GM23248 (cell line): ENCODE data around the gene TFEC. TPM values are rescaled to one million over a fixed set of nuclear protein-coding genes. Genes with fewer than 3 reads are reported as not detected.
A peak's percentile ranks its signal among the peaks of the same experiment; 100 is the strongest.

Experiments used
- DNase-seq: peaks from one replicate; pipeline ENCODE4 v3.0.0-alpha.2; 2015
- H2AFZ ChIP-seq: fragments of 200-600 bp; sonication (generic); 2 replicates; pipeline ENCODE4 v1.6.1; 2016; ENCODE audit warnings: antibody characterized with exemption
- H3F3A ChIP-seq: fragments of 200-600 bp; sonication (generic); 2 replicates; pipeline ENCODE4 v1.6.1; 2016; ENCODE audit warnings: mild to moderate bottlenecking, antibody characterized with exemption, mixed run types; ENCODE audit not compliant: insufficient read depth
- H3K27ac ChIP-seq: fragments of 200-600 bp; sonication (generic); 2 replicates; pipeline ENCODE4 v1.5.1; 2016; ENCODE audit warnings: mild to moderate bottlenecking
- H3K27me3 ChIP-seq: fragments of 200-600 bp; sonication (generic); replicated peaks from 2 replicates; pipeline ENCODE4 v1.6.1; 2016; ENCODE audit warnings: mild to moderate bottlenecking; ENCODE audit not compliant: insufficient read depth
- H3K36me3 ChIP-seq: fragments of 200-600 bp; sonication (generic); 2 replicates; pipeline ENCODE4 v1.6.1; 2016; ENCODE audit warnings: low read depth, mild to moderate bottlenecking
- H3K4me1 ChIP-seq: fragments of 200-600 bp; sonication (generic); 2 replicates; pipeline ENCODE4 v1.6.1; 2016; ENCODE audit warnings: mild to moderate bottlenecking; ENCODE audit not compliant: insufficient read depth
- H3K4me2 ChIP-seq: fragments of 200-600 bp; sonication (generic); one replicate; pipeline ENCODE4 v1.6.1; 2016; ENCODE audit warnings: mild to moderate bottlenecking; ENCODE audit not compliant: unreplicated experiment
- H3K4me3 ChIP-seq: fragments of 200-600 bp; sonication (generic); 2 replicates; pipeline ENCODE4 v1.5.1; 2016; ENCODE audit warnings: mild to moderate bottlenecking
- H3K79me2 ChIP-seq: fragments of 200-600 bp; sonication (generic); 2 replicates; pipeline ENCODE4 v1.6.1; 2016; ENCODE audit warnings: mild to moderate bottlenecking; ENCODE audit not compliant: insufficient read depth
- H3K9ac ChIP-seq: fragments of 200-600 bp; sonication (generic); 2 replicates; pipeline ENCODE4 v1.6.1; 2016; ENCODE audit warnings: mild to moderate bottlenecking
- H3K9me2 ChIP-seq: fragments of 200-600 bp; sonication (generic); 2 replicates; pipeline ENCODE4 v1.6.1; 2016; ENCODE audit warnings: mixed run types, mild to moderate bottlenecking, moderate library complexity; ENCODE audit not compliant: insufficient read depth
- H3K9me3 ChIP-seq: fragments of 200-600 bp; sonication (generic); one replicate; pipeline ENCODE4 v1.6.1; 2017; ENCODE audit warnings: low read depth
- H4K20me1 ChIP-seq: fragments of 200-600 bp; sonication (generic); 2 replicates; pipeline ENCODE4 v1.6.0; 2016; ENCODE audit not compliant: insufficient read depth
- EZH2 ChIP-seq: fragments of 200-600 bp; sonication (generic); IDR thresholded peaks from 2 replicates; pipeline ENCODE4 v1.6.1; 2018; ENCODE audit warnings: antibody characterized with exemption, mild to moderate bottlenecking; ENCODE audit not compliant: insufficient read depth, poor library complexity, severe bottlenecking
- EZH2phosphoT487 ChIP-seq: fragments of 200-600 bp; sonication (generic); IDR thresholded peaks from 2 replicates; pipeline ENCODE4 v1.6.1; 2018; ENCODE audit warnings: antibody characterized with exemption, moderate library complexity, mild to moderate bottlenecking, low read depth; ENCODE audit not compliant: insufficient read depth
- WGBS, 2 experiments: methylation state at CpG; one replicate each; pipeline ENCODE4 v1.1.6; 2015 to 2017; ENCODE audit warnings: low lambda C conversion rate in 2 of 2, low coverage in 1 of 2; ENCODE audit errors: missing lambda C conversion rate in 2 of 2; 5-methylcytosine and 5-hydroxymethylcytosine counted together
- in situ Hi-C: fragments of 300-500 bp; cut with MboI; formaldehyde crosslinking; loops from 2 replicates; pipeline ENCODE4 v1.15.0; 2020
- polyA plus RNA-seq: library from polyadenylated mRNA; unstranded; fragments of >200 nt; fragmentation: Nextera tagmentation; extraction: Ambion mirVana; gene quantifications from 2 replicates; pipeline ENCODE4 v1.2.1, GENCODE V29; 2016
- total RNA-seq: library from RNA; depleted of rRNA; stranded (reverse); fragments of >200 nt; shearing (Covaris generic); gene quantifications from 2 replicates; pipeline ENCODE4 v1.2.3, GENCODE V29; 2014

TFEC gene
- total and polyA plus RNA-seq, 2 experiments from 2014 or later: not detected

- in situ Hi-C loops: no loop called here
- Histone ChIP-seq H2AFZ (no peak overlapping the region), H3K4me1 (no peaks in the 10 kb centered on the region), H3K9ac (no peak overlapping the region), H3K9me3 (no peaks in the 10 kb centered on the region), H3K4me2 (no peak overlapping the region), H3K9me2 (no peaks in the 10 kb centered on the region), H3K4me3 (no peak overlapping the region), H3K79me2 (no peaks in the 10 kb centered on the region), H3K36me3 (no peaks in the 10 kb centered on the region), H3K27me3 (no peaks in the 10 kb centered on the region; the same call in 1 of the 2 replicates), H3F3A (no peaks in the 10 kb centered on the region), H3K27ac (no peak overlapping the region), H4K20me1 (no peaks in the 10 kb centered on the region)
- no peak for TF ChIP-seq EZH2
- TF ChIP-seq EZH2phosphoT487: no peak
- 26 to 31% methylated on average over 5 of the region's 5 CpGs for WGBS, 2 experiments
- no peak for DNase-seq
These were observed 76.8 kb downstream of the TFEC start for GRCh38 chr7:115953592-115954255.

GRCh38 chr7:115952832-115953231 is 77.7 kb downstream of the TFEC start:
- H3F3A ChIP-seq: no peaks in the 10 kb centered on the region
- no peak overlapping the region for H3K9ac ChIP-seq
- WGBS, 2 experiments: 26% methylated on average over 4 of the region's 4 CpGs
- no peak for DNase-seq
- no peak overlapping the region for H3K4me3 ChIP-seq
- H3K9me2 ChIP-seq: no peaks in the 10 kb centered on the region
- H2AFZ ChIP-seq: no peak overlapping the region
- H3K4me2 ChIP-seq: no peak overlapping the region
- no peaks in the 10 kb centered on the region for H3K9me3 ChIP-seq
- H4K20me1 ChIP-seq: no peaks in the 10 kb centered on the region
- H3K36me3 ChIP-seq: no peaks in the 10 kb centered on the region
- no peak for TF ChIP-seq EZH2phosphoT487
- no peak for TF ChIP-seq EZH2
- no peaks in the 10 kb centered on the region; the same call in 1 of the 2 replicates for H3K27me3 ChIP-seq
- no peaks in the 10 kb centered on the region for H3K79me2 ChIP-seq
- no peak overlapping the region for H3K27ac ChIP-seq
- H3K4me1 ChIP-seq: no peaks in the 10 kb centered on the region
- in situ Hi-C loops: no loop called here

GRCh38 chr7:115951547-115951946 is 79.0 kb downstream of the TFEC start:
- H4K20me1 ChIP-seq: no peaks in the 10 kb centered on the region
- no peaks in the 10 kb centered on the region for H3K9me3 ChIP-seq
- in situ Hi-C loops: no loop called here
- no peaks in the 10 kb centered on the region for H3K4me1 ChIP-seq
- no peaks in the 10 kb centered on the region for H3F3A ChIP-seq
- H3K4me3 ChIP-seq: no peak overlapping the region
- no peaks in the 10 kb centered on the region for H3K36me3 ChIP-seq
- H3K27ac ChIP-seq: no peak overlapping the region
- no peak overlapping the region for H2AFZ ChIP-seq
- no peak for DNase-seq
- TF ChIP-seq EZH2phosphoT487: no peak
- 4 to 14% methylated on average over 1 of the region's 1 CpG for WGBS, 2 experiments
- no peaks in the 10 kb centered on the region; the same call in 1 of the 2 replicates for H3K27me3 ChIP-seq
- no peaks in the 10 kb centered on the region for H3K9me2 ChIP-seq
- H3K4me2 ChIP-seq: no peak overlapping the region
- H3K9ac ChIP-seq: no peak overlapping the region
- H3K79me2 ChIP-seq: no peaks in the 10 kb centered on the region

- Histone ChIP-seq H3K4me2 (no peak overlapping the region), H3K9me3 (no peaks in the 10 kb centered on the region), H3K27ac (no peak overlapping the region), H3K4me3 (no peak overlapping the region), H4K20me1 (no peaks in the 10 kb centered on the region), H3K79me2 (no peaks in the 10 kb centered on the region), H3K36me3 (no peaks in the 10 kb centered on the region), H3K4me1 (peaks cover 6% of the 10 kb centered on the region; the same call in 1 of the 2 replicates), H3K9me2 (no peaks in the 10 kb centered on the region), H2AFZ (no peak overlapping the region), H3F3A (no peaks in the 10 kb centered on the region), H3K27me3 (no peaks in the 10 kb centered on the region; the same call in 1 of the 2 replicates), H3K9ac (no peak overlapping the region)
- in situ Hi-C loops: no loop called here
- TF ChIP-seq EZH2: no peak
- WGBS, 2 experiments: 49 to 51% methylated on average over 5 of the region's 5 CpGs
- peak; percentile 44 for DNase-seq
These were observed 88.8 kb downstream of the TFEC start for GRCh38 chr7:115941703-115942268.
